Stimulated activated naive CD8-positive, alpha-beta T cell treated with anti-CD3 and anti-CD28 coated beads, Interleukin-15, Interleukin-2, amounts not matched to agents 100 U/mL and 50 U/mL, for 24 hours (primary cell): ENCODE data around the gene POLH.
"Not testable (repeated sequence)": the region's sequence is repeated elsewhere in the genome, so short reads cannot be mapped to it uniquely, and the experiment has no call there.

Experiments used
- ATAC-seq: fragments of 150-1000 bp; cut with Tn5 transposase; one replicate; pipeline ENCODE4 v1.10.0; 2021
- DNase-seq: peaks from one replicate; pipeline ENCODE4 v3.0.0; 2021

POLH gene

GRCh38 chr6:43575772-43576551 lies at the start of gene POLH, which contains the start of gene XPO5:
POLH (plus strand) TSS chr6:43576185; CDS start chr6:43582320, 6,135 bp downstream.
XPO5 (minus strand) TSS chr6:43576038; CDS start chr6:43575864, 174 bp downstream.
- ATAC-seq: peak; percentile 95
- peak; percentile 94 for DNase-seq

- ATAC-seq: no peak
- DNase-seq: no peak
Observed at GRCh38 chr6:43532201-43532600, 43.8 kb upstream of the POLH start.

GRCh38 chr6:43538986-43539385 lies 37.0 kb upstream of the POLH start:
- not testable (repeated sequence) for DNase-seq, ATAC-seq

- not testable (repeated sequence) for ATAC-seq, DNase-seq
Observed at GRCh38 chr6:43539409-43539808, 36.6 kb upstream of the POLH start.

- DNase-seq (no peak), ATAC-seq (no peak)
Observed at GRCh38 chr6:43540507-43540906, 35.5 kb upstream of the POLH start.

GRCh38 chr6:43541774-43542471 lies 34.1 kb upstream of the POLH start:
- no peak for ATAC-seq
- no peak for DNase-seq

GRCh38 chr6:43544461-43544860 lies 31.5 kb upstream of the POLH start:
- ATAC-seq (no peak), DNase-seq (no peak)

GRCh38 chr6:43547222-43547621 lies 28.8 kb upstream of the POLH start:
- DNase-seq (no peak), ATAC-seq (no peak)

- ATAC-seq, DNase-seq: not testable (repeated sequence)
Observed at GRCh38 chr6:43557620-43558019, 18.4 kb upstream of the POLH start.

GRCh38 chr6:43559328-43559727 lies 16.7 kb upstream of the POLH start:
- DNase-seq (no peak), ATAC-seq (no peak)

- DNase-seq (no peak), ATAC-seq (peak; percentile 32)
Observed at GRCh38 chr6:43570876-43571441, 5.0 kb upstream of the POLH start.

- DNase-seq (no peak), ATAC-seq (no peak)
Observed at GRCh38 chr6:43572015-43572414, 4.0 kb upstream of the POLH start.

GRCh38 chr6:43575105-43575771 lies 747 bp upstream of the POLH start:
- ATAC-seq (peak; percentile 2), DNase-seq (peak; percentile 62)

GRCh38 chr6:43578748-43579147 lies 2.8 kb downstream of the POLH start:
- ATAC-seq (no peak), DNase-seq (no peak)

GRCh38 chr6:43579171-43579570 lies 3.2 kb downstream of the POLH start:
- no peak for ATAC-seq
- DNase-seq: no peak

GRCh38 chr6:43582911-43583310 lies 6.9 kb downstream of the POLH start:
- no peak for ATAC-seq
- DNase-seq: no peak

- ATAC-seq: no peak
- no peak for DNase-seq
Observed at GRCh38 chr6:43584892-43585570, 9.0 kb downstream of the POLH start.

GRCh38 chr6:43588194-43588593 lies 12.2 kb downstream of the POLH start:
- ATAC-seq: no peak
- DNase-seq: no peak

GRCh38 chr6:43589564-43589963 lies 13.6 kb downstream of the POLH start:
- not testable (repeated sequence) for DNase-seq, ATAC-seq

- no peak for DNase-seq
- ATAC-seq: no peak
Observed at GRCh38 chr6:43593938-43594337, 18.0 kb downstream of the POLH start.

- no peak for ATAC-seq
- DNase-seq: no peak
Observed at GRCh38 chr6:43600595-43600994, 24.6 kb downstream of the POLH start.

GRCh38 chr6:43604174-43604573 lies 28.2 kb downstream of the POLH start:
- no peak for DNase-seq
- ATAC-seq: no peak
